Activated CD4-positive, alpha-beta T cell treated with anti-CD3 and anti-CD28 coated beads, Interleukin-2, amount 50 U/mL, for 16 hours (primary cell): ENCODE measurements around the gene APOL4.
"Not testable (repeated sequence)": the region's sequence is repeated elsewhere in the genome, so short reads cannot be mapped to it uniquely, and the experiment has no call there.

Experiments
- DNase-seq: peaks from one replicate; pipeline ENCODE4 v3.0.0-alpha.2; 2020

The APOL4 gene

GRCh38 chr22:36229649-36230048 is 28.0 kb upstream of the APOL4 start:
- not testable (repeated sequence) for DNase-seq

GRCh38 chr22:36228944-36229343 is 27.3 kb upstream of the APOL4 start:
- DNase-seq: no peak

- DNase-seq: not testable (repeated sequence)
Measured at GRCh38 chr22:36228369-36228768, 26.8 kb upstream of the APOL4 start.

GRCh38 chr22:36227806-36228205 is 26.2 kb upstream of the APOL4 start:
- no peak for DNase-seq

- DNase-seq: peak; percentile 14
Measured at GRCh38 chr22:36227396-36227795, 25.8 kb upstream of the APOL4 start.

- no peak for DNase-seq
Measured at GRCh38 chr22:36226189-36226588, 24.6 kb upstream of the APOL4 start.

DNA sequence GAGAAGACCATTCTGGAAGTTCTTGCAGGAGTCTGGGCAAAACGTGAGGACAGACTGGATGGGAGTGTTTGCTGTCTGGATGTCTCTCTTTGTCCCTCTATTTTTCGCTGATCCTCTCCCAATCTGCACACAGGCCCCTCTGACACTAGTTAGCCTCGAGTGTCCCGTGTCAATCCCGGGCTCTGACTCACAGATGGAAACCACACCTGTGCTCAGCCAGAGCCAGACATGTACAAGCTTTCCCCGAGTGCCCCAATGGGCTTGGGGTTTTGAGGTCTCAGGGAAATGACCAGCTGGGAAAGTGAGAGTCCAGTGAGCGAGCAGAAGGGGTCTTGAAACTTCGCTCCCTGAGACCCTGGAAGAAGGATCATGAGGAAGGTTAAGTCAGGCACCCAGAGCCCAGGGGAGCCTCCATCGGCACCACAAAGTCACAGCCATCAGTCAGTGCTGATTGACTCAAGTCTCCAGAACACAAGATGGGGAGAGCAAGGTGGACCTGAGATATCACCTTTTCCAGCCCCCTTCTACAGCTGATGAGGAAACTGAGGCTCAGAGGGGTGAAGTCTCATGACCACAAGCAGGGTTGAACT is 23.8 kb upstream of the APOL4 start:
- DNase-seq: no peak

- DNase-seq: no peak
Measured at GRCh38 chr22:36224245-36224644, 22.6 kb upstream of the APOL4 start.

- no peak for DNase-seq
Measured at GRCh38 chr22:36223504-36223903, 21.9 kb upstream of the APOL4 start.

GRCh38 chr22:36222887-36223450 is 21.4 kb upstream of the APOL4 start:
- DNase-seq: no peak

- DNase-seq: peak; percentile 62
Measured at GRCh38 chr22:36221799-36222751, 20.5 kb upstream of the APOL4 start.

DNA sequence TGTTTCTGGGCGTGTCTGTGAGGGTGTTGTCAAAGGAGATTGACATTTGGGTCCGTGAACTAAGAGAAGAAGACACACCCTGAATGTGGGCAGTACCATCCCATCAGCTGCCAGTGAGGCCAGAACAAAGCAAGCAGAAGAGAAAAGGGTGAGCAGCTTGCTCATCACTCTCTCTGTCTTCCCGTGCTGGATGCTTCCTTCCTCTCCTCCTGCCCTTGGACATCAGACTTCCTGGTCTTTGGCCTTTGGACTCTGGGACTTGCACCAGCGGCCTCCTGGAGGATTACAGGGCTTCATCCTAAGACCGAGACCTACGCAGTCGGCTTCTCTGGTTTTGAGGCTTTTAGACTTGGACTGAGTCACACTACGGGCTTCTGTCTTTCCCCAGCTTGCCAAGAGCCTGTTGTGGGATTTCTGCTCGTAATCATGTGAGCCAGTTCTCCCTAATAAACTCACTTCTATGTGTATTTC is 18.9 kb upstream of the APOL4 start:
- DNase-seq: no peak

DNA sequence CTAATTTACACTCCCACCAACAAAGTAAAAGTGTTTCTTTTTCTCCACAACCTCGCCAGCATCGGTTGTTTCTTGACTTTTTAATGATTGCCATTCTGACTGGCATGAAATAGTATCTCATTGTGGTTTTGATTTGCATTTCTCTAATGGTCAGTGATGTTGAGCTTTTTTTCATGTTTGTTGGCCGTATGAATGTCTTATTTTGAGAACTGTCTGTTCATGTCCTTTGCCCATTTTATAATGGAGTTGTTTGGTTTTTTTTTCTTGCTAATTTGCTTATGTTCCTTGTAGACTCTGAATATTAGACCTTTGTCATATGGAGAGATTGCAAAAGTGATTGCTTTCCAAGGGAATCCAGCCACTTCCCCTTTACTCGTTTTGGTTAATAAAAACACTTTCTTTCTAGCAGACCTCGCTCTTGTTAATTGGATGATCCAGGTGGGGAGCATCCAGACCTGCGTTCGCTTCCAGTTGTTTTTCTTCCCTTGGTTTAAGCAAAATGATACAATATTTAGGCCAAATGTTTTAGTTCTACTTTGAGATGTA is 17.1 kb upstream of the APOL4 start:
- DNase-seq: no peak

DNA sequence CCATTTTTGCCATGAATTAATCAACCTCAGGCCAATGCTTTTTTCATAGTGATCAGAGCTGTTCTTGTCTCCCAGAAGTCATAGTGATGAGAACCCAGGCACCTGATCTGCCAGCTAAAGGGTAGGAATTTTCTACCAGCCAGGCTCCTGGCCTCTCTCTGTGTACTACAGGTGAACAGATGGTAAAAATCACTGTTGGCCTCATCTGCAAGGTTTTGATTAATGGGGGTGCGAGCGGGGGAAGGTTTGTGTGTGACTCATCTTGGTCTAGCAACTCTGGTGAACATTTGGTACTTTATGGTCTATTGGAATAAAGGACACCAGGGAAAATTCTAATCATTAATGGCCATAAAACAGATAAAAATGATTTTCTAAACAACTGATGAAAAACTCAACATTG is 14.4 kb upstream of the APOL4 start:
- no peak for DNase-seq

- no peak for DNase-seq
Measured at GRCh38 chr22:36213586-36213985, 12.0 kb upstream of the APOL4 start.

GRCh38 chr22:36212901-36213300 is 11.3 kb upstream of the APOL4 start:
- no peak for DNase-seq

GRCh38 chr22:36211237-36211861 is 9.7 kb upstream of the APOL4 start:
- DNase-seq: no peak

DNA sequence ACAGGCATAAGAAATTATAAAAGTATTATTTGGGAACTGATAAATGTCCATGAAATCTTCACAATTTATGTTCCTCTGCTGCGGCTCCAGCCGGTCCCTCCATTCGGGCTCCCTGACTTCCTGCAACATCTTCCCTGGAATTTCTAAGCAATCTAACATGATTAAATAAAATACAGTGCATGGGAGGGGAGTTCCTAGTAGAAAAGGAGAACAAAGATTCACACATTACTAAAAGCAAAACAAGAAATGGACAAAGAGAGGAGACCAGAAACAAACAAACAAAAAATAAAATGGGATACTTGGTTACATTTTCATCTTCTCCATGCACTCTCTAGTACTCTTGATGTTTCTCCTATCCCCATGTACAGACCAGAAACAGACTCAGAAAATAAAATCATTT is 8.6 kb upstream of the APOL4 start:
- no peak for DNase-seq

- DNase-seq: not testable (repeated sequence)
Measured at GRCh38 chr22:36209488-36209908, 7.9 kb upstream of the APOL4 start.

DNA sequence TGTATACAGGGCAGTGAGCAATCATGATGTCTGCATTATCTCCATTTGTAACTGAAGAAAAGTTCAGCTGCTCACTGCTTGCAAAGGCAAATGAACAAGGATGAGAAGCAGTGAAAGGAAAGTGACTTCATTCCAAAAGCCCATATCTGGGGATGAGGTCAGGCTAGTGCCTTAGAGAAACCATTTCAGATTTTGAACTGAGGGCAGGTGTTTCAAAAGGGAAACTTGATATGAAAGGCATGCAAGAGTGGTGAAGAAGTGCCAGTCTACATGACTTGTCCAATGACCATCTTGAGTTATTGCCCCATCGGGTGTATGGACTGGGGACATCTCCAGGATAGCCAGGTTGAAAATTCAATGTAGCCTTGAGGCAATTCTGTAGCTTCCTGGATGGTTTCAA is 7.3 kb upstream of the APOL4 start:
- DNase-seq: no peak

- no peak for DNase-seq
Measured at GRCh38 chr22:36208162-36208765, 6.7 kb upstream of the APOL4 start.

DNA sequence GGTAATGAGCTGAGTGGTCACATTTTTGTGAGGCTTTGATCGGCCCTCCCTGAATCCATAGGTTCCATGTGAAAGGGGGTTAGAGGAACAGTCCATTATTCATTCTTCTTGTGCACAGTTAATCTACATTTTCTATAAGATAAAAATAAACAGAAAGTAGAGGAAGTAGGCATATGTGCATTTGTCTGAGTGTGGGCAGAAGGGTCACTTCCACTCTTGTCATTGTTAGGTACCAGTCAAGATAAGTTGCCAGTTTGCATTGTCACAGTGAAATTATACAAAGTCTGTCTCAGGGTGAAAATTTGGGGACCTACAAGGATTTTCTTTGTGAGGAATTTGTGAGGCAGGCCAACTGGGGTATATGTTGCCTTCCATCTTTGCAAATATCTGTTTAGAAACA is 4.6 kb upstream of the APOL4 start:
- no peak for DNase-seq

DNA sequence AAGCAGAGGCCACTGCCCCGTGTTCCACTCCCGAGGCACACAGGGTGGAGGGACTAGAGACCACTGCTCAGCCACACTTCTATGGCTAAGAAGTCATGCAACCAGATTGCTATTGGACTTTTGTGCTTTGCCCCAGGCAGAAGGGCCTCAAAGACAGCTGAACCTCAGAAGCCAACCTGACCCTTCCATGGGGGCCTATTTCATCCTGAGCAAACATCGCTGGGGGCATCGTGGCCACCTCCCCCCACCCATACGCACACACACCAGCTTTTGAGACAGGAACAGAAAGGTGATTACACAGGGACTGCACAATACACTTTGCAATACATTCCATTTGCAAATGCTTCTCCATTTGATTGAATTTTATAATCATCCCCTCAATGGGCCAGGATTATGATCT is 4.0 kb upstream of the APOL4 start:
- DNase-seq: not testable (repeated sequence)
